Hematopoietic multipotent progenitor cell (in vitro differentiated cells): ENCODE results near the gene ETV6. TPM values are rescaled to one million over a fixed set of nuclear protein-coding genes. Genes with fewer than 3 reads are reported as not detected.

Experiments
- DNase-seq, 3 donors: peaks; one replicate each; pipeline ENCODE4 v3.0.0-alpha.2; 2011 to 2015; ENCODE audit warnings: low read depth in 2 of 3, low spot score in 2 of 3
- total RNA-seq: library from RNA; depleted of rRNA; stranded (reverse); fragments of >200 nt; gene quantifications from one replicate; pipeline ENCODE4 v1.2.3, GENCODE V29; 2012

ETV6 gene
- total RNA-seq, 1 donor, result 99.9 TPM

DNA sequence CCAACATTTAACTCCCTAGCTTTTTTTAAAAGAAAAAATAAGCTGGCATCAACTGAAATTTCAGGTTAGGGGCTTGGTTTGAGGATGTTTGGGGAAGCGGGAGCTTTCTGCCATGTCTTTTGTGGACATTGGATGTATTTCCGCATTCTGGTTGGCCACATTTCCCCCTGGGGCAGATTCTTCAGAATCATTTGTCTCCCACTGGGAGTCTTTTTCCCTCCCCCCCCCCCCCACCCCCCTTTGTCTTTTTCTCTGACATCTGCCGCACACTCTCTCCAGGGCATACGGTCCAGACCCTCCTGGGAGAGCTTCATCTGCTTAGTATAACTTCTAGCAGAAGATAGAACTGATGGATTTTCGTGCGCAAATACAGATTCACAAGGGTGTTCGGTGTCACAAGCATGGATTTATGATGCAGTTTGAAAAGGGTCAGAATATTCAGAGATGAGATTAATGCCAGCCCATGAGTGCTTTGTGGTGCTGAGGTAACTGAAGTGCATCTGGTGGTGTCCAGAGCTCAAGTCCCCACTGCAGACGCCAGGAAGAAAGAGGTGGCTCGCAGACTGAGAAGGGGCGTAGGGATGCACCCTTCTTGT, 40.2 kb downstream of the ETV6 start:
- no peak for DNase-seq

DNA sequence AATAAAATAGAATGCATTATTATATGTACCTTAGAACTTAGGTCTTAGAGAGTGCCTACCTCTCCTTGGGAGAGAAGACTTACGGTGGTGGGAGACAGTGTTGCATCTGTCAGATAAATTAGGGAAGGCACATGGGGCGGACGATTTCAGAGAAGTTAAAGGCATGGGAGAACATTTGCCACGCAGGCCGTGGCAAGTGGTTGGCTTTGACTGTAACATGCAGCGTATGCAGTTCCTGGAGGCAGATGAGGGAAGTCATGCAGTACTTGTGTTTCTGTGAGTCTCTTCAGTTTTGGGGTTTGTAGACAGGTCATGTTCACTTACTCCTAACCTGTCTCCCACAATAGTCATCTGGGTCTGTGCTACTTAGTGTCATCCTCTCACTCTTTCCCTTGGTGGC, 43.6 kb downstream of the ETV6 start:
- DNase-seq, result no peak

DNA sequence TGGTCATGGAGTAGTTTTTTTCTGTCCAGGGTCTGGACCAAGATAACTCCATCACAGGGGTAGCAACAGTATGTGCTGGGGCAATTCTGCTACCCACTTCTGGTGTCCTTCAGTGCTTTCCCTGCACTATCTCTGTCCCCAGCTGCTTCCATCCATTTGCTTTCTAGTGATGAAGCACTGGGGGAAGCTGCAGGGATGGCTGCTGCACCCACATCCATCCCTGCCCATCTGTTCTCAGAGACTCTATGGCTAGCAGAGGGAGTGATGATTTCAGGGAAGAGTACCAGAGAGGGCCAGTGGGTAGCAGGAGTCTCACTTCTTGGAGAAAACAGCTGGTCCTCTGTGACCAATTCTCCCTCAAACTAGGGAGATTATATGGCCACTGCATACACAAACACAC, 44.1 kb downstream of the ETV6 start:
- DNase-seq, result no peak

DNA sequence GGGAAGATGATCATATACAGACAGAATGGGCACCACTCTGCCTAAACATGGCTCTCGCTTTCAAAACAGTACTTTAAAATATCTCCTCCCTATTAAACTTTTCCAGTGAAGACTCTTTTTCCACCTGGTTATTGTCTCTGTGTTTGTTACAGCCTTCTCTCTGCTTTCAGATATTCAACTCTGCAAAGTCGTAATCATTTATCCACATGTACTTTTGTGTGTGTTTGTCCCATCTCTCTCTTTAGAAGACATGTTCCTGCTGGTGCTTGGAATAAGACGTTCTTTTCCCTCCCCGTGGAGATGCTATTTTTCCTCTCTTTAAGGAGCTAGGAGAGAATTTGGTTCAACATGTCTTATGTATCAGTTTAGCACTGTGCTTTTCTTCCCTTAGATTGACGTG, 45.1 kb downstream of the ETV6 start:
- DNase-seq, result no peak

DNA sequence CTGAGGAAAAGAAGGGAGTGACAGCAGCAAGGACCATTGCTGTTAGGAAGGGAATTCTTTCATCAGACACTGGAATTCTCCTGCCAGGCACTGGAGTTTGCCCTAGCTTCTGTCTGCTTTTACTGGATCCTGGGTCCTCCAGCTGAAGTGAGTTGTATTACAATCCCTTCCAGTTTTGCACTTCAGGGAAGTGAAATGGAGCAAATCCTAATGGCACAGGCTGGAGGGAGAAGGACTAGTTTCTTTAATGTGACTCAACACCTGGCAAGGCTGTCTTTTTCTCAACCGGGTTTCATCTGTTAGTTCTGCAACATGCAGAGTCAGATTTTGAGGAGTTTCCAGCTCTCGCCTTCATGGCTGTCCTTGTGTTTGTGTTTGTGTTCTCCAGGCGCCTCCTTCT, 45.8 kb downstream of the ETV6 start:
- DNase-seq, result no peak

DNA sequence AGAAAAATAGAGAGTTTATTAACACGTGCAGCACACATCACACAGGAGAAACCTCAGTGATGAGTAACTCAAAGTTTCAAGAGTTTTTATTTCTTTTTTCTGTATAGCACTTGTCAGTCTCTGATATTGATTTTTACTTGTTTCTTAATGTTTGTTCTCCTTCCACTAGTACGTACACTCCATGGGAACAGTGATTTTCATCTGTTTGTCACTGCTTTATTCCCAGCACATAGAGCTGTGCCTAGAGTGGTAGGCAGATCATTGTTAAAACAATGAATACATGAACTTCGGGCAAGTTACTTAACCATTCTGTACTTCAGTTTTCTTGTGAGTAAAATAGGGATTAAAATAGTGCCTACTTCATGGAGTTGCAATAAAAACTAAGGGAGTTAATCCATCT, 46.6 kb downstream of the ETV6 start:
- DNase-seq, result no peak

DNA sequence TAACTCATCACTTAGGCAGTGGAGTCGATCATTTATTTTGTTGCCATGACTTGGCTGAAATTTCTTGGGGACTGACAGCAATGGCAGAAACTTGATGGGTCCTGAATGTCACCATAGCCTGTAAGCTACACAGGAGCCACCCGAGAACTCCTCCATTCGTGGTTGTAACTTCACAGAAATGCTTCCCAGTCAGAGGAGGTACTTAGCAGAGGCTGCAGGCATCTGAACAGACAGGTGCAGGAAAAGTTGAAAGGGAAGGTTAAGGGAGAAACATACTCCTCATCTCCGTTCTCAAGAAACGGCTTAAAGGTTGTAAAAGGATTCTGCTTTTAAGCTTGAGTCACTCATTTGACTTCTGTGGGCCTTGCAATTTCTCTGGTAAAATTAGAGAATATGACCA, 47.7 kb downstream of the ETV6 start:
- DNase-seq, result no peak

DNA sequence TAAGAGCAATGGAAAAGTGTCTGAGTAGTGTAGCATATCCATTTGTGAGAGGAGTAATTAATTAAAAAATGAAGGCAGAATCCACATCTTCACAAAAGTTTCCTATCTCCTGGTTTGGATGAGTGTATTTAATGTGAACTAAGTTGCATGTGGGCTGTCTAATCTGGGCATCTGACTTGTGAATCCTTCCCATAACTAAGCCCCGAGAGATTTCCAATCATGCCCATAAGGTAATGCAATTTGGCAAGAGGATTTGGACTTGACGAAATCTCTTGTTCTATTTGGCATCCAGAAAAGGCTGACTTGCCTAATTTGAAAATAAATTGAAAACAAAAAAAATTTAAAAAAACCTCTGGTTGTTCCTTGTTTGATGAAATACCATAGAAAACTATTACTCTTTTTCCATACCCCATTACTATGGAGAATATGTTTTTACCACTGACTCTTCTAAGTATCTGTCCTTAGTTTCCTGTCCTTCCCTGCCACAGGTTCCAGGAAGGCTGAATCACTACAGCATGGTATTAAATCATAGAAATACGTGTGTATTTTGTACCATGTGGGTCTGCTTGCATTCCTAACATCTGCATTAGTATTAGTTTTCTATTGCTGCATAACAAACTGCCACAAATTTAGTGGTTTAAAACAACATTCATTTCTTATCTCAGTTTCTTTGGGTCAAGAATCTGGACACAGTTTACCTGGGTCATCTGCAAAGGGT, 48.4 kb downstream of the ETV6 start:
- DNase-seq, result no peak

DNA sequence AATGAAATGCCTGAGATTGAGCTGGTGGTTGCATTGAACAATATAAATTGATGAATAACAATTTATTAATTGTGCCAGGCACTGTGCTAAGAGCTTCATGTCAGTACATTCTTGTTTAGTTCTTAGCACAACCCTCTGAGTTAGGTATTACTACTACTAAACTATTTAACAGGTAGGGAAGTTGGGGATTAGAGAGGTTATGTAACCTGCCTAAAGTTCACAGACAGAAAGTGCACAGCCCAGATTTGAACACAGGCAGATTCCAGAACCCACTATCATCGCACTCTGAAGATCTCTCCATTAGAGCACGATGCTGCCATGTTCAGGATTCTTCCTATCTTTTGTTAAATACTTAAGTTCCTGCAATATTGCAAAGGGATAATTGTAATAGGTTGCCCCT, 49.3 kb downstream of the ETV6 start:
- DNase-seq, result no peak

DNA sequence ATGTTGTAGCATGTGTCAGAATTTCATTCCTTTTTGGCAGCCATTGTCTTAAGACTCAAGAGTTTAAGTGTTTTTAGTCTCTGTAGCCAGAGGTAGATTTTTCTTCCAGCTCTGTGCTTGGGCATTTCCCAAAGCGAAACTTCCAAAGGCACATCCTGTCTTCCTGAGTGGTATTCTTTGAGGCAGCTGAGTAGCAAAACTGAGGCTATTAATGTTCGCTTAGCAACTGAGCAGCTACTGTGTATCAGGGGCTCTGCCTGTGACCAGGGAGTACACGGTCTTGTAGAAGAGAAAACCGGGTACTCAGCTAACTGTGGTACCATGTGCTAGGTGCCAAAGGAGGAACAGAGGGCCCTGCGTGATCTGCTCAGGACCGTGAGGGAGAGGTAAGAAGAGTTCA, 52.0 kb downstream of the ETV6 start:
- DNase-seq, result no peak

DNA sequence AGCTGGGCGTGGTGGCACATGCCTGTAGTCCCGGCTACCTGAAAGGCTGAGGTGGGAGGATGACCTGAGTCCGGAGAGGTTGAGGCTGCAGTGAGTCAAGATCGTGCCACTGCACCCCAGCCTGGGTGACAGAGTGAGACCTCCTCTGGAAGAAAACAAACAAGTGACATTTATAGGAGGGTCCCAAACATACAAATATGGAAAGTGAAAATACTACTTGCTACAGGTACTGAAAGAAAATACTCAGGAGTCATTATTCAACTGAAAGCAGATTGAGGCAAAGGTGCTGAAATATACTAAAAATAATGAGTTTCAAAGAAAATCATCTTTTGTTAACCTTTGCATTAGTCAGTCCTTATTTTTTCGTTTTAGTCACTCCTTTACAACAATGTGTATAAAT, 53.5 kb downstream of the ETV6 start:
- no peak for DNase-seq

DNA sequence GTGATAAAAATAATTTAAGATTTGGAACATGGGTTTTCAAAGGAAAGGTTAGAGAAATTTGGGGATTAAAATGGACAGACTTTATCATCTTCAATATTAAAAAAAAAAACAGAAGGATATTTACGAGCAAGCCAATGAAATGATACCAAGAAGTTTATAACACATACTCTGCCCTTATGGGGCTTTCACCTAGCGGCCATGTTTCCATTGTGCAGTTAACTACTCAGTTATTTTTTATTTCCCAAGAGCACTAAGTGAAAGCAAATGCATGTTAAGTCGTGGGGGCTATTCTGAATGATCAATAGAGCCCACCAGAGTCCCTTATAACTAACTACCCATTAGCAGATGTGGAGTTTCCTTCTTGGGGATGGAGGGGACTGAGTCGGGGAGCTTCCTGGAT, 53.9 kb downstream of the ETV6 start:
- DNase-seq, result no peak

DNA sequence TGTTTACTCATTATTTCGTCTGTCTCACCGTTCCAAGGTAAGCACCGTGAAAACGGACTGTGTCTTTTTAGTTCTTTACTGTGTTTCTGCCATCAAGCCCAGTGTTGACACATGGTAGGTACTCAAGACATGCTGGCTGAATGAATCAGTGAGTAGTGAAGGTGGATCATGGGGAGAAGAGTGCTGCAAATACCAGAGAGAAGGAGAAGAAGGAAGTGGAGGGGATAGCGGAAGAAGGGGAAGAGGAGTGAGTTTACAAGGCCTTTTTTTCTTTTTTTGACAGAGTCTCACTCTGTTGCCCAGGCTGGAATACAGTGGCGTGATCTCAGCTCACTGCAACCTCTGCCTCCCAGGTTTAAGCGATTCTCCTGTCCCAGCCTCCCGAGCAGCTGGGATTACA, 54.6 kb downstream of the ETV6 start:
- no peak for DNase-seq

DNA sequence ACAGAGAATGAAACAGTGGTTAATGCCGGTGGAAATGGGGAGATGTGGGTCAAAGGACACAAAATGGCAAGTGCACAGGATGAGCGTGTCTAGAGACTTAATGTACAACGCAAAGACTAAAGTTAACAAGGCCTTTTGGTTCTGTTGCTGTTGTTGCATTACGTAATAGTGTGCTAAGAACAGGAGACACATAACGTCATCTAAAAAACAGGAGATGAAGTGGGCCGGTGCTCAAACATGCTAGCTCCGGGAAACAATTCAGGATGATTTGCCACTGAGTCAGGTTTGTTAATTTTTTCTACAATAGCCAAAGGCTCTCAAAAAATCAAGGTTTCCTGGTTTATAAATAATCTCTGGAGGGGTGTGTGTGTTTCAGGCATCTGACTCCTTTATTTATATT, 55.5 kb downstream of the ETV6 start:
- no peak for DNase-seq

DNA sequence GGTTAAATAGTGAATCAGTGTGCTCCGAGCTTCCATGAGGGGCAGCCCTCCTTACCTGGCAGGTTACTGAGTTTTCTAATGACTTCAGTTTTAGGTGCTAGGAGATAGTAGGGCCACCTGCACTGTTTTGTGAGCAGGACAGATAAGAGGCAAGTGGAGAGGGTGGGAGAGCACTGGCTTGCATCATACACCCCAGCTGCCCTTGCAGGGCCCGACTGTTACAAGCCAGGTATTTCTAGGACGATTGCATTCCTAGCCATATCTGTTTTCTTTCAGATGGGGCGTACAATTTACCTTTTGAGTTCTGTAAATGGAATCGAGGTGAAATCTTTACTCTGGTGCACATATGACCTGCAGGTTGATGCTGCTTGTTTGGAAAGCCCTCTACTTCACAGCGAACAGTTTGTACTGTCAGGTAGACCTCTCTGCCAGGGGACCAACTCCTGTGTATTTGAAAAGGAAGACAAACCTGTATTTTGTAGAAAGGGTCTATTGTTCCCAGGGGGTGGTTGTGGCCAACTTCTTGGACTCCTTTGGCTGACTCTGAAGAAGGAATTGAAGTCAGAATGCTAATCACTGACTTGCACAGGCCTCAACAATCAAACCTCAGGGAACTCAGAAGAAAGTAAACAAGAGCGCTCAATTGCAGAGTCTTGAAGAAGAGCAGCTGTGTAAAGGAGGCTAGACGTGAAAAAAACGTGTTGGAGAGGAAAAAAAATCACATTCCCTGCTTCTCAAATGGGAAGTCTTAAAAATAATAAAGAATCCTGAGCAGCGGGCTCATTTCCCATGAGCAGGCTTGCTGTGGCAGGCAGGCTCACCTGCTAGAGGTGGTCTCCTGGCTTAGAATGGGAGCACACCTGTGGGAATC, 57.3 kb downstream of the ETV6 start:
- DNase-seq, result no peak

DNA sequence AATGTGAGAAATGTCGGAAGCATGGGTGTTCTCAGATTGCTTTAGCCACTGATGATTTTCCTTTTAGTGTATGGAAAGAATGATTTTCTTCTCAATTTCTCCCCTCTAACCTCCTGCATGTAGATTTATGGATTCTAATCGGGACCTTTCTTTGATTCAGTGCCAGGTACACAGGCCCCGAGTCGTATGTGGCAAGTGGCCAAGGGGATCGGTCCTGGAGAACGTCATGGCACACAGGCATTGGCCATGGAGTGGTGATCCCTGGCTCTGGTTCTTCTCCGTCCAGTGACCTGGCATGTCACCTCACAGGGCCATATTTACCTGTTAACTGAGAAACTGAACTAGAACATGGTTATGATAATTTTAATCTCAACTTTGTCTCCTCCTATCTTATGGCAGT, 58.1 kb downstream of the ETV6 start:
- DNase-seq, result no peak

DNA sequence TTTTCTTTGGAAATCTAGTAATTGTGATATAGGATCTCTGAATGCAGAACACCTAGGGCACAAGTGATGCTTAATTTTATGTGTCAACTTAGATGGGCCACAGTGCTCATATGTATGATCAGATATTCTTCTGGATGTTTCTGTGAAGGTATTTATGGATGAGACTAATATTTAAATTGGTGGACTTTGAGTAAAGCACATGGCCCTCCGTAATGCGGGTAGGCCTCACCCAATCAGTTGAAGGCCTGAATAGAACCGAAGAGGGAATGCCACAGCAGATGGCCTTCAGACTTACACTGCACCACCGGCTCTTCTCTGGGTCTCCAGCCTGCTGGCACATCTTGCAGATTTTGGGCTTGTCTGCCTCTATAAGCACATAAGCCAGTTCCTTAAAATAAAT, 60.0 kb downstream of the ETV6 start:
- DNase-seq, result no peak

DNA sequence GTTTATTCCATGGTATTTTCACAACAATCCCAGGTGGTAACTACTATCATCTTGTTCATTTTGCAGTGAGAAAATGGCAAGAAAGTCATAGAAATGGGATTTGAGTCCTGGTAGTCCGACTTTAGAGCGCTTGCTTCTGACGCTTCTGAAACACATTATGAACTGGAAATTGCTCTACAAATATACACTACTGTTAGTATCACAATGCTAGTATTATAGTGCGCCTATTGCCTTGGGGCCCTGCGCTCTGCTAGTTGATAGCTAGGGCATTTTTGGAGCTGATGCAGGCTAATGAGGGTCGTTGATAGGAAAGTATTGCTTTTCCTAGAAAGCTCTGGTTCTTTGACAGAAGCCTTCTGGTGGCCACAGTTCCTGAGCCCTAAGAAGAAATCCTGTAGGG, 61.0 kb downstream of the ETV6 start:
- no peak for DNase-seq

DNA sequence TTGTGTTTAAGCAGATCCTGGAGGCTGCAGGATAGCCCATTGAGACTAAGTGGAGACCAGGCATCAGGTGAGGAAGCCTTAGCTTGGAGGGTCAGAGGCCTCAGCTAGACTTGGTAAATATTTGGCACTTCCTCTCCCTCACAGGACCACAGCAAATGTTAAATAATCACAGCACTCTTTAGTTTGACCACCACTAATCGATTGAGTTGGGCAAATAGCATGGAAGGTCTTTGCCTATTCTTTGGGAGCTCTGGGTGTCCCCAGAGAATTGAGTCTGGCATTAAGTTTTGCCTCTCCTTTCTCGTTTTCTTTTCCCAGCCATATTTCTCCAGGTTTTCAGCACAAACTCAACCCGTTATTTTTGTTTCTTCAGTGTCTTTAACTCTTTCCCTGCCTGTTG, 61.4 kb downstream of the ETV6 start:
- DNase-seq, result no peak

DNA sequence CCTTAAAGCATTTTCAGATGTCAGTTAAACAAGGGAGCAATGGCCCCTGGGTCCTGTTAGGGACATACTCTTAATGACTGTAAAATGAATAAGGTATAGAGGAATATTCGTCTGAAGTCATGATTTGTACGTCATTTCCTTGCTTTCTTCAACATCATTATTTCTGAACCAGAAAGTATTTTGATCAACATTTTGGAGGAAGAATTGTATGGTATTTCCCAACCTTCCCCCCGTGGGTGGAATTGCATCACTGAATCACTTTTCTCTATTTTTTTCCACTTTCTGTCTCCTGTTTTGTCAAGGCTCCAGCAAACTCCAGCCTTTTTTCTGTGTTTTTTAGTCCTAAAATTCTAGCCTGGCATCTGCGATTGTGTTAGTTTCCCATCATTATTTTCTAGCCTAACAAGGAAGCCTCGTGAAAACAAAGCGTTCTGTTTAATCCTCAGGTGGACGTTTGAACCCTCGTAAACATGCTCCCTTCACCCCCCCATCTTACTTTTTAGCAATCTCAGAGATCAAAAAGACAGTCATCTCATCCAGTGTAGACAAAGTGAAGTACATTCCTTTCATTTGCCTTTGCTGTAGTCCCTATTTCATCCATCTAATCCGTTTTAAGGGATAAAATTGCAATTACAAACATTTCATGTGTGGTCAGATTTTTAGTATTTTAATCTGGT, 62.3 kb downstream of the ETV6 start:
- no peak for DNase-seq

DNA sequence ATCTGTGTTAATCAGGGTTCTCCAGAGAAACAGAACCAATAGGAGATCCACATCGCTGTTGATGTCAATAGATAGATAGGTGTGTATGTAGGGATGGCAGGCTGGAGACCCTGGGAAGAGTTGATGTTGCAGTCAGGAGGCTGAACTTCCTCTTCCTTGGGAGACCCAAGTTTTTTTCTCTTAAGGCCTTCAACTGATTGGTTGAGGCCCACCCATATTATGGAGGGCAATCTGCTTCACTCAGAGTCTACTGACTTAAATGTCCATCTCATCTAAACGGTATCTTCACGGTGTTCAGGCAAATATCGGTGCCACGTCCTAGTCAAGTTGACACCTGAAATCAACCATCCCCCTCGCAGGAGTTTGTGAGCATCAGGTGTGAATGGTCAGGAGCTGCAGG, 63.0 kb downstream of the ETV6 start:
- no peak for DNase-seq
